Kidney (tissue), 22 donors: ENCODE results near the gene TMPRSS11B. TPM values are rescaled to one million over a fixed set of nuclear protein-coding genes. Genes with fewer than 3 reads are reported as not detected.

Experiments used
- DNase-seq, 5 donors: peaks; one replicate each; pipeline ENCODE4 v3.0.0-alpha.2; 2013 to 2020
- FAIRE-seq: peaks from 2 replicates; lab custom pipeline; 2012; peaks lifted over from hg19 to GRCh38; lab: Jason Lieb, UNC
- H3K27ac ChIP-seq, 2 donors: one replicate each; pipeline ENCODE4 v1.7.0; 2013; ENCODE audit warnings: low read depth in 2 of 2, low read length in 2 of 2, inconsistent platforms in 1 of 2
- H3K27me3 ChIP-seq: one replicate; pipeline ENCODE4 v1.7.1; 2013; ENCODE audit warnings: low read length, inconsistent platforms; ENCODE audit not compliant: control insufficient read depth, insufficient read depth
- H3K36me3 ChIP-seq, 3 donors: one replicate each; pipeline versions ENCODE4 v1.7.0 to v1.7.1; 2013; ENCODE audit warnings: low read length in 3 of 3, control low read depth in 1 of 3, inconsistent platforms in 1 of 3; ENCODE audit not compliant: insufficient read depth in 3 of 3, control insufficient read depth in 2 of 3
- H3K4me1 ChIP-seq, 3 donors: one replicate each; pipeline versions ENCODE4 v1.7.0 to v1.7.1; 2013; ENCODE audit warnings: low read length in 3 of 3, inconsistent platforms in 1 of 3, low read depth in 1 of 3; ENCODE audit not compliant: control insufficient read depth in 2 of 3, insufficient read depth in 2 of 3
- H3K4me3 ChIP-seq, 3 donors: one replicate each; pipeline versions ENCODE4 v1.7.0 to v1.8.1; 2013; ENCODE audit warnings: low read length in 3 of 3, control low read depth in 1 of 3, inconsistent platforms in 1 of 3
- H3K9ac ChIP-seq, 3 donors: one replicate each; pipeline versions ENCODE4 v1.7.0 to v1.7.1; 2013; ENCODE audit warnings: low read length in 3 of 3, control low read depth in 1 of 3, inconsistent platforms in 1 of 3
- H3K9me3 ChIP-seq, 3 donors: one replicate each; pipeline versions ENCODE4 v1.7.0 to v1.7.1; 2013; ENCODE audit warnings: low read length in 3 of 3, control low read depth in 1 of 3, inconsistent platforms in 1 of 3; ENCODE audit not compliant: control insufficient read depth in 2 of 3, insufficient read depth in 1 of 3
- intact Hi-C: fragments of 100-400 bp; cut with DNase I; formaldehyde crosslinking; loops from one replicate; pipeline ENCODE4 v1.11.1; 2022
- long read RNA-seq, 10 donors: library from polyadenylated mRNA in 1 of 10; unstranded in 1 of 10; transcript quantifications; one replicate each; pipeline ENCODE4 v2.0.0 and lab custom pipeline, GENCODE V29; 2021 to 2026
- polyA plus RNA-seq: library from polyadenylated mRNA; stranded (reverse); fragments of 350-450 nt; fragmentation: Illumina TruSeq; extraction: RNeasy Lipid Tissue Mini Kit (QIAGEN cat#74804); gene quantifications from one replicate; pipeline ENCODE4 v1.2.3, GENCODE V29; 2014; ENCODE audit warnings: low read depth, low replicate concordance; ENCODE audit not compliant: insufficient read depth
- total RNA-seq: library from RNA; stranded (reverse); fragmentation: NEBNext Ultra II Directional; extraction: Animal tissue kit (Norgen Biotek cat#: 25700); gene quantifications from one replicate; pipeline ENCODE4 v1.2.1, GENCODE V29; 2021
- TF ChIP-seq, protein P1 (sequence below): IDR thresholded peaks from 3 replicates; pipeline ENCODE4 v1.5.1; 2012; ENCODE audit warnings: mild to moderate bottlenecking, moderate library complexity, borderline replicate concordance; ENCODE audit not compliant: insufficient read depth; ENCODE audit errors: extremely low read depth
- donor health status: control.
- donor health status: control.
- donor health status: control.
- donor health status: control.
- donor health status: control.
- donor health status: DM: yes; HTN: yes; CAD: no.
- donor health status: Normal renal cell carcinoma (clear cell type).

Gene TMPRSS11B, protein sequence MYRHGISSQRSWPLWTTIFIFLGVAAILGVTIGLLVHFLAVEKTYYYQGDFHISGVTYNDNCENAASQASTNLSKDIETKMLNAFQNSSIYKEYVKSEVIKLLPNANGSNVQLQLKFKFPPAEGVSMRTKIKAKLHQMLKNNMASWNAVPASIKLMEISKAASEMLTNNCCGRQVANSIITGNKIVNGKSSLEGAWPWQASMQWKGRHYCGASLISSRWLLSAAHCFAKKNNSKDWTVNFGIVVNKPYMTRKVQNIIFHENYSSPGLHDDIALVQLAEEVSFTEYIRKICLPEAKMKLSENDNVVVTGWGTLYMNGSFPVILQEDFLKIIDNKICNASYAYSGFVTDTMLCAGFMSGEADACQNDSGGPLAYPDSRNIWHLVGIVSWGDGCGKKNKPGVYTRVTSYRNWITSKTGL
- total RNA-seq (not detected), polyA plus RNA-seq (not detected)
- long read RNA-seq, donor 1 = 0 reads
- long read RNA-seq, donor 2 = 0 reads
- long read RNA-seq, donor 3 = 0 reads
- long read RNA-seq, donor 4 = 0 reads
- long read RNA-seq, donor 5 = 0 reads
- long read RNA-seq, donor 6 = 0 reads
- long read RNA-seq, donor 7 = 0 reads
- long read RNA-seq, donor 8 = 0 reads
- long read RNA-seq, donor 9 = 0 reads
- long read RNA-seq, donor 10 = 0 reads

DNA sequence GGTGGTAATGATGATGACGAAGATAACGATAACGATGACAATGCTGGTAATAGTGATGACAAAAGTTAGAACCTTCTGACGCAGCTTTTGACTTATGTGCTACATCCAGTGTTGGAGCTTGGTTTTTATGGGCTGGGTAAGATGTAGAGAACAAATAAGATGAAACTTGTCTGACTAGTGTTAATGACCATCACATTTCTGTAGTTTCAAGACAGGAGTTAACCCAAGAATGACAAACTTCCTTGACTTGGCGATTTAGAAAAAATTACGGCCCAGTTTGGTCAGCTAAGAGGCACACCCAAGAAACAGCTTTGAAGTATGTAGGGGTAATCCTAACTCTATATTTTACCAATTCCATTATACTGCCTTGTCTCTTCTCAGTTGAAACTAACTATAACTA, at the start of gene TMPRSS11B:
TMPRSS11B (minus strand) TSS at position 101 of the 400 bp plus-strand sequence. CDS start 136 bp downstream, outside the sequence.
- no peak for FAIRE-seq
- H3K9ac ChIP-seq = no peak within 1 kb of the TSS

DNA sequence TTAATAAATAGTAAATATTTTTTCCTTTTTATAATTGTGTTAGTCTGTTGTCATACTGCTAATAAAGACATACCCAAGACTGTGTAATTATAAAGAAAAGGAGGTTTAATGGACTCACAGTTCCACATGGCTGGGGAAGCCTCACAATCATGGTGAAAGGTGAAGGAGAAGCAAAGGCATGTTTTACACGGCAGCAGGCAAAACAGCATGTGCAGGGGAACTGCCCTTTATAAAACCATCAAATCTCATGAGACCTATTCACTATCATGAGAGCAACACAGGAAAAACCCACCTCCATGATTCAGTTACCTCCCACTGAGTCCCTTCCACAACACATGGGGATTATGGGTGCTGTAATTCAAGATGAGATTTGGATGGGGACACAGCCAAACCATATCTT, 45.8 kb upstream of the TMPRSS11B start:
- Histone ChIP-seq H3K27me3 (no peaks in the 10 kb centered on the region), H3K9ac (no peak overlapping the region), H3K4me1 (peaks cover 0 to 2% (median 0%) of the 10 kb centered on the region in 3 donors), H3K27ac (no peak overlapping the region), H3K4me3 (no peak overlapping the region), H3K36me3 (no peaks in the 10 kb centered on the region), H3K9me3 (no peaks in the 10 kb centered on the region)
- FAIRE-seq = no peak
- TF ChIP-seq, protein P1, sequence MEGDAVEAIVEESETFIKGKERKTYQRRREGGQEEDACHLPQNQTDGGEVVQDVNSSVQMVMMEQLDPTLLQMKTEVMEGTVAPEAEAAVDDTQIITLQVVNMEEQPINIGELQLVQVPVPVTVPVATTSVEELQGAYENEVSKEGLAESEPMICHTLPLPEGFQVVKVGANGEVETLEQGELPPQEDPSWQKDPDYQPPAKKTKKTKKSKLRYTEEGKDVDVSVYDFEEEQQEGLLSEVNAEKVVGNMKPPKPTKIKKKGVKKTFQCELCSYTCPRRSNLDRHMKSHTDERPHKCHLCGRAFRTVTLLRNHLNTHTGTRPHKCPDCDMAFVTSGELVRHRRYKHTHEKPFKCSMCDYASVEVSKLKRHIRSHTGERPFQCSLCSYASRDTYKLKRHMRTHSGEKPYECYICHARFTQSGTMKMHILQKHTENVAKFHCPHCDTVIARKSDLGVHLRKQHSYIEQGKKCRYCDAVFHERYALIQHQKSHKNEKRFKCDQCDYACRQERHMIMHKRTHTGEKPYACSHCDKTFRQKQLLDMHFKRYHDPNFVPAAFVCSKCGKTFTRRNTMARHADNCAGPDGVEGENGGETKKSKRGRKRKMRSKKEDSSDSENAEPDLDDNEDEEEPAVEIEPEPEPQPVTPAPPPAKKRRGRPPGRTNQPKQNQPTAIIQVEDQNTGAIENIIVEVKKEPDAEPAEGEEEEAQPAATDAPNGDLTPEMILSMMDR = no peak
- DNase-seq = no peak
- intact Hi-C loops = no loop called here

More for the DNA sequence above, at the start of gene TMPRSS11B:
- Histone ChIP-seq H3K4me1 (no peaks in the 10 kb centered on the region), H3K4me3 (no peak within 1 kb of the TSS), H3K9me3 (no peaks in the 10 kb centered on the region), H3K27me3 (no peaks in the 10 kb centered on the region), H3K36me3 (no peaks in the 10 kb centered on the region), H3K27ac (no peak within 1 kb of the TSS)
- TF ChIP-seq, protein P1 = no peak
- no peak for DNase-seq
- intact Hi-C loops = no loop called here

DNA sequence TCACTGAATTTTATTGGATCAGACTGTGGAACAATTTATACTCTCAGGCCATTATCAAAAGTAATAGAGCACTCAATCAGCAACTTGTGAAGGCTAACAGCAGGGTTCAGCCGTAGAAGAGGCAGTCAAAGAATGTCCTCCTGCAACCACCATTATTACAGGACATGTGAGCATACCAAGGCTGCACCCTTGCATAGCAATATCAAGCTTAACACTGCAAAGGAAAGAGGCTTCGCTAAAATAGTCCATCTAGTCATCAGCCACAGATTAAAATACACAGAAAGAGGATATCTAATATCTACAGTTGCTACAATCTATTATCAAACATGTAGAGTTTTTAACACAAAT, 42.9 kb upstream of the TMPRSS11B start:
- peaks cover 0 to 2% (median 0%) of the 10 kb centered on the region in 3 donors for H3K4me1 ChIP-seq
- H3K4me3 ChIP-seq = no peak overlapping the region
- no peaks in the 10 kb centered on the region for H3K9me3 ChIP-seq
- no peak overlapping the region for H3K9ac ChIP-seq
- no peaks in the 10 kb centered on the region for H3K36me3 ChIP-seq
- TF ChIP-seq, protein P1 = no peak
- DNase-seq (peak in 1 of 5 donors; percentile 33), FAIRE-seq (no peak)
- no peak overlapping the region for H3K27ac ChIP-seq
- intact Hi-C loops = no loop called here
- no peaks in the 10 kb centered on the region for H3K27me3 ChIP-seq
